Endodermal cell (in vitro differentiated cells): ENCODE measurements around the gene FAM186B. TPM values are rescaled to one million over a fixed set of nuclear protein-coding genes. Genes with fewer than 3 reads are reported as not detected.

Experiments
- DNase-seq: peaks from one replicate; pipeline ENCODE4 v3.0.0-alpha.2; 2017
- H3K27ac ChIP-seq: 2 replicates; pipeline ENCODE4 v1.5.1; 2013; ENCODE audit warnings: mild to moderate bottlenecking, low read depth, low read length, moderate library complexity
- H3K27me3 ChIP-seq: 2 replicates; pipeline ENCODE4 v1.6.1; 2013; ENCODE audit warnings: mild to moderate bottlenecking, low read length, moderate library complexity; ENCODE audit not compliant: insufficient read depth, control insufficient read depth, poor library complexity, severe bottlenecking
- H3K36me3 ChIP-seq: 2 replicates; pipeline ENCODE4 v1.7.0; 2013; ENCODE audit warnings: mild to moderate bottlenecking, low read length, moderate library complexity; ENCODE audit not compliant: control insufficient read depth, insufficient read depth
- H3K4me1 ChIP-seq: one replicate; pipeline ENCODE4 v1.7.0; 2013; ENCODE audit warnings: low read length; ENCODE audit not compliant: control insufficient read depth, insufficient read depth
- H3K4me3 ChIP-seq: 2 replicates; pipeline ENCODE4 v1.5.1; 2013; ENCODE audit warnings: mild to moderate bottlenecking, low read length, moderate library complexity
- H3K9ac ChIP-seq: 2 replicates; pipeline ENCODE4 v1.6.1; 2013; ENCODE audit warnings: mild to moderate bottlenecking, low read length, moderate library complexity; ENCODE audit not compliant: poor library complexity, severe bottlenecking; ENCODE audit errors: extremely low read depth
- H3K9me3 ChIP-seq: 2 replicates; pipeline ENCODE4 v1.6.1; 2013; ENCODE audit warnings: mild to moderate bottlenecking, low read length, moderate library complexity; ENCODE audit not compliant: control insufficient read depth
- H3K27ac Mint-ChIP-seq: 2 replicates; pipeline ENCODE4 v1.8.0; 2020; ENCODE audit warnings: mixed read lengths
- H3K27me3 Mint-ChIP-seq: 2 replicates; pipeline ENCODE4 v1.8.0; 2021; ENCODE audit warnings: mild to moderate bottlenecking, mixed read lengths; ENCODE audit not compliant: insufficient read depth
- H3K36me3 Mint-ChIP-seq: 2 replicates; pipeline ENCODE4 v1.8.0; 2020; ENCODE audit warnings: low read depth, mixed read lengths
- H3K4me1 Mint-ChIP-seq: 2 replicates; pipeline ENCODE4 v1.8.0; 2020; ENCODE audit warnings: mixed read lengths
- H3K4me3 Mint-ChIP-seq: 2 replicates; pipeline ENCODE4 v1.8.0; 2020; ENCODE audit warnings: mild to moderate bottlenecking, moderate library complexity, mixed read lengths
- H3K9me3 Mint-ChIP-seq: 2 replicates; pipeline ENCODE4 v1.8.0; 2020; ENCODE audit warnings: mild to moderate bottlenecking, mixed read lengths
- WGBS, 2 experiments: methylation state at CpG; one replicate each; pipeline versions ENCODE4 v1.1.5 to v1.1.7; 2013; ENCODE audit warnings: missing lambda C conversion rate in 2 of 2, mixed read lengths in 1 of 2; ENCODE audit not compliant: insufficient coverage in 1 of 2, insufficient read length in 1 of 2; 5-methylcytosine and 5-hydroxymethylcytosine counted together
- total RNA-seq, 2 donors: library from RNA; stranded (reverse); fragmentation: NEBNext Ultra II Directional in 1 of 2; extraction: Animal tissue kit (Norgen Biotek cat#: 25700) in 1 of 2; gene quantifications; 2 replicates in 1 of 2; 3 replicates in 1 of 2; pipeline ENCODE4 v1.2.1, GENCODE V29; 2021
- TF ChIP-seq, protein P1 (sequence below): fragments of 200-600 bp; sonication (generic); conservative IDR thresholded peaks from 2 replicates; pipeline ENCODE4 v1.5.0; 2021; ENCODE audit warnings: antibody characterized with exemption, mild to moderate bottlenecking

FAM186B gene
- total RNA-seq, 2 donors from 2014 or later = 0.22 to 0.26 TPM

DNA sequence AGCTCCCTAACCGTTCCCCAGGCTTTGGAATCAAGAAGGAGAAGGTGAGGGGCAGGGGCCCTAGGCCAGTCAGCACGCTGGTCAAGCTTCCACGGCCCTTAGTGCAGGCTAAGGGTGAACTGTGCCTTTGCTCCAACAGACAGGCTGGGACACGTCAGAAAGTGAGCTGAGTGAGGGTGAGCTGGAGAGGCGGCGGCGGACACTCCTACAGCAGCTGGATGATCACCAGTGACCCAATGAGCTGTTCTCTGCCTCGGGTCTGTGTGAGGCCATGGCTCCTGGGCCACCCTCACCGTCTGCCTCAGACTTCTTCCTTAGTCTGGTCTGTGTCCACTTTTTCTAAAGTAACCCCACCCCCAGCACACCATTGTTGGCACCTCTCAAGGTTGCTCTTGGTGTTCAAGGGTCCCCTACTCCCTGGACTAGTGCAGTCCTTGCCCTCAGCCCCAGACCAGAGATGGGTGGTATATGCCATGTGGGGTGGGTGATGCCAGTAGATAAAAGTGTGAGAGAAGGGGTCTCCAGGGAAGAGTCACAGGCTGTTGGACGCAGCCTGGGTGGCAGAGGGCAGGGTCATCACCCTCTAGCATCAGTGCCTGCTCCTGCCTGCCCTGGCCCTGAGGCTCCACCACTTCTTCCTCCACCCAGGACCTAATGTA, 38.7 kb upstream of the FAM186B start:
- no peak overlapping the region for H3K27ac ChIP-seq
- WGBS, 2 experiments = 89 to 91% methylated on average over 8 to 10 of the region's 10 CpGs
- H3K4me3 ChIP-seq = no peak overlapping the region
- H3K4me1 Mint-ChIP-seq = peaks cover 18% of the 10 kb centered on the region
- no peak for DNase-seq
- peaks cover 56% of the 10 kb centered on the region for H3K36me3 ChIP-seq
- H3K27ac Mint-ChIP-seq = peak overlapping the region; percentile 80
- no peak overlapping the region for H3K9ac ChIP-seq
- no peaks in the 10 kb centered on the region for H3K27me3 ChIP-seq
- TF ChIP-seq, protein P1, sequence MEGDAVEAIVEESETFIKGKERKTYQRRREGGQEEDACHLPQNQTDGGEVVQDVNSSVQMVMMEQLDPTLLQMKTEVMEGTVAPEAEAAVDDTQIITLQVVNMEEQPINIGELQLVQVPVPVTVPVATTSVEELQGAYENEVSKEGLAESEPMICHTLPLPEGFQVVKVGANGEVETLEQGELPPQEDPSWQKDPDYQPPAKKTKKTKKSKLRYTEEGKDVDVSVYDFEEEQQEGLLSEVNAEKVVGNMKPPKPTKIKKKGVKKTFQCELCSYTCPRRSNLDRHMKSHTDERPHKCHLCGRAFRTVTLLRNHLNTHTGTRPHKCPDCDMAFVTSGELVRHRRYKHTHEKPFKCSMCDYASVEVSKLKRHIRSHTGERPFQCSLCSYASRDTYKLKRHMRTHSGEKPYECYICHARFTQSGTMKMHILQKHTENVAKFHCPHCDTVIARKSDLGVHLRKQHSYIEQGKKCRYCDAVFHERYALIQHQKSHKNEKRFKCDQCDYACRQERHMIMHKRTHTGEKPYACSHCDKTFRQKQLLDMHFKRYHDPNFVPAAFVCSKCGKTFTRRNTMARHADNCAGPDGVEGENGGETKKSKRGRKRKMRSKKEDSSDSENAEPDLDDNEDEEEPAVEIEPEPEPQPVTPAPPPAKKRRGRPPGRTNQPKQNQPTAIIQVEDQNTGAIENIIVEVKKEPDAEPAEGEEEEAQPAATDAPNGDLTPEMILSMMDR = no peak
- no peaks in the 10 kb centered on the region for H3K9me3 Mint-ChIP-seq
- H3K36me3 Mint-ChIP-seq = peaks cover 51% of the 10 kb centered on the region
- no peaks in the 10 kb centered on the region for H3K9me3 ChIP-seq
- H3K27me3 Mint-ChIP-seq = no peaks in the 10 kb centered on the region
- no peaks in the 10 kb centered on the region for H3K4me1 ChIP-seq
- no peak overlapping the region for H3K4me3 Mint-ChIP-seq

- peaks cover 46% of the 10 kb centered on the region for H3K36me3 Mint-ChIP-seq
- H3K27ac ChIP-seq = no peak overlapping the region
- no peak overlapping the region for H3K4me3 Mint-ChIP-seq
- peaks cover under 1% of the 10 kb centered on the region for H3K4me1 ChIP-seq
- H3K27me3 ChIP-seq = no peaks in the 10 kb centered on the region
- no peak for DNase-seq
- H3K9me3 ChIP-seq = no peaks in the 10 kb centered on the region
- WGBS, 2 experiments = 89 to 96% methylated on average over 5 to 7 of the region's 7 CpGs
- no peak overlapping the region for H3K9ac ChIP-seq
- peaks cover 20% of the 10 kb centered on the region for H3K4me1 Mint-ChIP-seq
- no peaks in the 10 kb centered on the region for H3K27me3 Mint-ChIP-seq
- no peaks in the 10 kb centered on the region for H3K9me3 Mint-ChIP-seq
- no peak overlapping the region for H3K4me3 ChIP-seq
- TF ChIP-seq, protein P1 = no peak
- H3K27ac Mint-ChIP-seq = no peak overlapping the region
- H3K36me3 ChIP-seq = peaks cover 53% of the 10 kb centered on the region
These were observed 37.7 kb upstream of the FAM186B start for GRCh38 chr12:49643135-49643534.

- Mint-ChIP-seq H3K27ac (no peak overlapping the region), H3K4me1 (peaks cover 26% of the 10 kb centered on the region), H3K36me3 (peaks cover 39% of the 10 kb centered on the region), H3K9me3 (no peaks in the 10 kb centered on the region), H3K4me3 (no peak overlapping the region), H3K27me3 (no peaks in the 10 kb centered on the region)
- H3K36me3 ChIP-seq = peaks cover 50% of the 10 kb centered on the region
- H3K4me1 ChIP-seq = peaks cover 6% of the 10 kb centered on the region
- no peak overlapping the region for H3K4me3 ChIP-seq
- TF ChIP-seq, protein P1 = no peak
- H3K27me3 ChIP-seq = no peaks in the 10 kb centered on the region
- WGBS, 2 experiments = 89 to 91% methylated on average over 6 to 11 of the region's 11 CpGs
- DNase-seq = no peak
- no peaks in the 10 kb centered on the region for H3K9me3 ChIP-seq
- no peak overlapping the region for H3K9ac ChIP-seq
- H3K27ac ChIP-seq = peak overlapping the region; percentile 42
These were observed 36.9 kb upstream of the FAM186B start for GRCh38 chr12:49642370-49642802.
